ENCODE results near the gene ORAI2. TPM values are rescaled to one million over a fixed set of nuclear protein-coding genes. Genes with fewer than 3 reads are reported as not detected.

ORAI2 gene
- polyA plus RNA-seq, 1 donor from 2014 or later, result 36.3 TPM

DNA sequence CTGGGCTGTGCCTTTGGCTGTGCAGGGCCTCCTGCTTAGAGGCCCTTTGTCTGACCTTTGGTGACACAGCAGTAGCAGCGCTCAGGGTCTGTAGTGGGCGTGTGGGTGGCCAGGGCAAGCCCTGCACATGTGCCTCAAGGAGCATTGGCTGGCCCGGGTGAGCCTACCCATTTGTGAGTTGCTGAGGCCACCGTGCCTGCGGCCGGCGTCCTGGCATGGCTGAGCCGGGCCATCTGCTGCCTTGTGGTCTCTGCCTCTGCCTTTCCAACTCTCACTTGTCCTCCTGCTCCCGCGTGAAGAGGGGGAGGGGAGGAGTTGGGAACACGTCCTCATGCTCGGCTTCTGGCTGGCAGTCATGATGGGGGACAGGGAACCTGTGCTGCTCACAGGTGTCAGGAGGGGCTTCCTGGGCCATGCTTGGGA, 9.2 kb upstream of the ORAI2 start:
- no peak overlapping the region for H3K27ac ChIP-seq (ENCODE audit: low read length)
- H3K36me3 ChIP-seq (ENCODE audit: insufficient read depth, low read length), result no peaks in the 10 kb centered on the region

DNA sequence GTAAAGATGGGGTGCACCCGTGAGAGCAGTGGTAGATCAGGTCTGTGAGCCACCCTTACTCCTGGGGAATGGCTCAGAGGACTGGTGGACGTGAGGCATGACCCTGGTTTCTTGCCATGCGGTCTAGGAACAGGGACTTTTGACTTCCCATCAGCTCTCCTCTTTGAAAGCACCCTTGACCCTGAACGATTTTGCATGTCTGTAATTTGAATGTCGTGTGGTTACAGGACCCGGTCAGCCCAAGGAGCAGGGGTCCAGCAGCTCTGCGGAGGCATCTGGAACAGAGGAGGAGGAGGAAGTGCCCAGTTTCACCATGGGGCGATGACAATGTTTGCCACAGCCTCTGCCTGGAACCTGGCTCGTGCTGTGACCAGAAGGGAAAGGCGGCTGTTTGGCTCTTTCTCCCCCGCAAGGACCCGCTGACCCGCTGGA, 8.6 kb upstream of the ORAI2 start:
- Histone ChIP-seq H3K27me3 (ENCODE audit: insufficient read depth, low read depth, low read length) (no peaks in the 10 kb centered on the region), H3K9me3 (ENCODE audit: low read length) (no peaks in the 10 kb centered on the region), H3K79me2 (replicated peaks; ENCODE audit: insufficient read depth, low read length) (no peaks in the 10 kb centered on the region), H3F3A (ENCODE audit: insufficient read depth, low read length, poor library complexity, severe bottlenecking) (no peaks in the 10 kb centered on the region), H3K9me2 (ENCODE audit: insufficient read depth, low read length) (no peaks in the 10 kb centered on the region), H3K4me2 (ENCODE audit: low read length) (no peak overlapping the region), H2AFZ (ENCODE audit: low read depth, low read length) (no peak overlapping the region), H4K20me1 (ENCODE audit: insufficient read depth) (no peaks in the 10 kb centered on the region), H3K9ac (ENCODE audit: low read length) (no peak overlapping the region), H3K36me3 (ENCODE audit: insufficient read depth, low read length) (no peaks in the 10 kb centered on the region), H3K4me3 (ENCODE audit: low read length) (no peak overlapping the region), H3K27ac (ENCODE audit: low read length) (no peak overlapping the region)
- TF ChIP-seq, protein P1, sequence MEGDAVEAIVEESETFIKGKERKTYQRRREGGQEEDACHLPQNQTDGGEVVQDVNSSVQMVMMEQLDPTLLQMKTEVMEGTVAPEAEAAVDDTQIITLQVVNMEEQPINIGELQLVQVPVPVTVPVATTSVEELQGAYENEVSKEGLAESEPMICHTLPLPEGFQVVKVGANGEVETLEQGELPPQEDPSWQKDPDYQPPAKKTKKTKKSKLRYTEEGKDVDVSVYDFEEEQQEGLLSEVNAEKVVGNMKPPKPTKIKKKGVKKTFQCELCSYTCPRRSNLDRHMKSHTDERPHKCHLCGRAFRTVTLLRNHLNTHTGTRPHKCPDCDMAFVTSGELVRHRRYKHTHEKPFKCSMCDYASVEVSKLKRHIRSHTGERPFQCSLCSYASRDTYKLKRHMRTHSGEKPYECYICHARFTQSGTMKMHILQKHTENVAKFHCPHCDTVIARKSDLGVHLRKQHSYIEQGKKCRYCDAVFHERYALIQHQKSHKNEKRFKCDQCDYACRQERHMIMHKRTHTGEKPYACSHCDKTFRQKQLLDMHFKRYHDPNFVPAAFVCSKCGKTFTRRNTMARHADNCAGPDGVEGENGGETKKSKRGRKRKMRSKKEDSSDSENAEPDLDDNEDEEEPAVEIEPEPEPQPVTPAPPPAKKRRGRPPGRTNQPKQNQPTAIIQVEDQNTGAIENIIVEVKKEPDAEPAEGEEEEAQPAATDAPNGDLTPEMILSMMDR (IDR thresholded peaks at IDR 0.05; ENCODE audit: poor library complexity, severe bottlenecking), result no peak
- no peak for TF ChIP-seq TAF1 (IDR thresholded peaks at IDR 0.05; ENCODE audit: low read depth)
- no peak for TF ChIP-seq EZH2 (IDR thresholded peaks at IDR 0.05; ENCODE audit: borderline replicate concordance, insufficient read depth, low read length, poor library complexity, severe bottlenecking)
- no peak for TF ChIP-seq RAD21 (conservative IDR thresholded peaks at IDR 0.05)
- no peak for TF ChIP-seq SMC3 (conservative IDR thresholded peaks at IDR 0.05; ENCODE audit: poor library complexity)
- TF ChIP-seq, protein P2, sequence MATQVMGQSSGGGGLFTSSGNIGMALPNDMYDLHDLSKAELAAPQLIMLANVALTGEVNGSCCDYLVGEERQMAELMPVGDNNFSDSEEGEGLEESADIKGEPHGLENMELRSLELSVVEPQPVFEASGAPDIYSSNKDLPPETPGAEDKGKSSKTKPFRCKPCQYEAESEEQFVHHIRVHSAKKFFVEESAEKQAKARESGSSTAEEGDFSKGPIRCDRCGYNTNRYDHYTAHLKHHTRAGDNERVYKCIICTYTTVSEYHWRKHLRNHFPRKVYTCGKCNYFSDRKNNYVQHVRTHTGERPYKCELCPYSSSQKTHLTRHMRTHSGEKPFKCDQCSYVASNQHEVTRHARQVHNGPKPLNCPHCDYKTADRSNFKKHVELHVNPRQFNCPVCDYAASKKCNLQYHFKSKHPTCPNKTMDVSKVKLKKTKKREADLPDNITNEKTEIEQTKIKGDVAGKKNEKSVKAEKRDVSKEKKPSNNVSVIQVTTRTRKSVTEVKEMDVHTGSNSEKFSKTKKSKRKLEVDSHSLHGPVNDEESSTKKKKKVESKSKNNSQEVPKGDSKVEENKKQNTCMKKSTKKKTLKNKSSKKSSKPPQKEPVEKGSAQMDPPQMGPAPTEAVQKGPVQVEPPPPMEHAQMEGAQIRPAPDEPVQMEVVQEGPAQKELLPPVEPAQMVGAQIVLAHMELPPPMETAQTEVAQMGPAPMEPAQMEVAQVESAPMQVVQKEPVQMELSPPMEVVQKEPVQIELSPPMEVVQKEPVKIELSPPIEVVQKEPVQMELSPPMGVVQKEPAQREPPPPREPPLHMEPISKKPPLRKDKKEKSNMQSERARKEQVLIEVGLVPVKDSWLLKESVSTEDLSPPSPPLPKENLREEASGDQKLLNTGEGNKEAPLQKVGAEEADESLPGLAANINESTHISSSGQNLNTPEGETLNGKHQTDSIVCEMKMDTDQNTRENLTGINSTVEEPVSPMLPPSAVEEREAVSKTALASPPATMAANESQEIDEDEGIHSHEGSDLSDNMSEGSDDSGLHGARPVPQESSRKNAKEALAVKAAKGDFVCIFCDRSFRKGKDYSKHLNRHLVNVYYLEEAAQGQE (IDR thresholded peaks at IDR 0.05; ENCODE audit: borderline replicate concordance), result no peak
- no peak for TF ChIP-seq EP300 (conservative IDR thresholded peaks at IDR 0.05; ENCODE audit: poor library complexity, severe bottlenecking)
- no peak for TF ChIP-seq MXI1 (conservative IDR thresholded peaks at IDR 0.05; ENCODE audit: poor library complexity, severe bottlenecking)
- no peak for TF ChIP-seq POLR2AphosphoS5 (IDR thresholded peaks at IDR 0.05)

More for the DNA sequence above, 9.2 kb upstream of the ORAI2 start:
- no peaks in the 10 kb centered on the region for H4K20me1 ChIP-seq (ENCODE audit: insufficient read depth)
- H3K4me2 ChIP-seq (ENCODE audit: low read length), result no peak overlapping the region
- H3K4me3 ChIP-seq (ENCODE audit: low read length), result no peak overlapping the region
- H3K9me2 ChIP-seq (ENCODE audit: insufficient read depth, low read length), result no peaks in the 10 kb centered on the region
- H3K79me2 ChIP-seq (replicated peaks; ENCODE audit: insufficient read depth, low read length), result no peaks in the 10 kb centered on the region
- no peaks in the 10 kb centered on the region for H3K9me3 ChIP-seq (ENCODE audit: low read length)
- H3K9ac ChIP-seq (ENCODE audit: low read length), result no peak overlapping the region
- TF ChIP-seq SMC3 (conservative IDR thresholded peaks at IDR 0.05; ENCODE audit: poor library complexity) (no peak), EZH2 (IDR thresholded peaks at IDR 0.05; ENCODE audit: borderline replicate concordance, insufficient read depth, low read length, poor library complexity, severe bottlenecking) (no peak), TAF1 (IDR thresholded peaks at IDR 0.05; ENCODE audit: low read depth) (no peak), POLR2AphosphoS5 (IDR thresholded peaks at IDR 0.05) (no peak), RAD21 (conservative IDR thresholded peaks at IDR 0.05) (no peak), MXI1 (conservative IDR thresholded peaks at IDR 0.05; ENCODE audit: poor library complexity, severe bottlenecking) (no peak), EP300 (conservative IDR thresholded peaks at IDR 0.05; ENCODE audit: poor library complexity, severe bottlenecking) (no peak)
- TF ChIP-seq, protein P1 (IDR thresholded peaks at IDR 0.05; ENCODE audit: poor library complexity, severe bottlenecking), result no peak
- TF ChIP-seq, protein P2 (IDR thresholded peaks at IDR 0.05; ENCODE audit: borderline replicate concordance), result no peak
- no peak overlapping the region for H2AFZ ChIP-seq (ENCODE audit: low read depth, low read length)
- no peaks in the 10 kb centered on the region for H3F3A ChIP-seq (ENCODE audit: insufficient read depth, low read length, poor library complexity, severe bottlenecking)
- no peaks in the 10 kb centered on the region for H3K27me3 ChIP-seq (ENCODE audit: insufficient read depth, low read depth, low read length)
